ENCODE results near the gene DNASE1.

DNA sequence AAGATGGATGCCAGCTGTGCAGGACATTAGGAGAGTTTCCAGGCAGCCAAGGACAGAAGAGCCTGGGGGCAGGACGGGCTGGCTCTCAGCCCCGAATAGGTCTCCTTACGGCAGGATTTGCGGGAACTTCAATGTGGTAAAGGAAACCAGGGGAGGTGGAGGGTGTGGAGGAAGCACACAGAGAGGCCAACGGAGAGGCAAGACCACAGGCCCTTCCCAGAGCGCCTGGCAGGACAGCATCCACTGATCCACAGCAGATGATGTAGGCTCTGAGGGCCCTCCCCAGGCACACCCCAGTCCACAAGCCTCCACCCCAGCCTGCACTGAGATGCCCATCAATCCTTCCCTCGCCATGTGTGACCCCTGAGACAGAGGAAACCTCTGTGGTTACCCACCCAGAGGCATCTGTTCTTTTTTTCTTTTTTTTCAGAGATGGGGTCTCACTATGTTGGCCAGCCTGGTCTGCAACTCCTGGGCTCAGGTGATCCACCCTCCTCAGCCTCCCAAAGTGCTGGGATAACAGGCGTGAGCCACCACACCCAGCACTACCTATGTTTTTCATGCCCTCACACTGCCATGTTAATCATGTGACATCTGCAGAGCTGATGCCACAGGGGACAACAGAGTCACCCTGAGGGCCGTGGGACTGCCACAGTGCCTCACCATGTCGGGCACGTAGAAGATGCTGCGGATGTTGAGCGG, 19.3 kb downstream of the DNASE1 start:
- TF ChIP-seq, protein P1, sequence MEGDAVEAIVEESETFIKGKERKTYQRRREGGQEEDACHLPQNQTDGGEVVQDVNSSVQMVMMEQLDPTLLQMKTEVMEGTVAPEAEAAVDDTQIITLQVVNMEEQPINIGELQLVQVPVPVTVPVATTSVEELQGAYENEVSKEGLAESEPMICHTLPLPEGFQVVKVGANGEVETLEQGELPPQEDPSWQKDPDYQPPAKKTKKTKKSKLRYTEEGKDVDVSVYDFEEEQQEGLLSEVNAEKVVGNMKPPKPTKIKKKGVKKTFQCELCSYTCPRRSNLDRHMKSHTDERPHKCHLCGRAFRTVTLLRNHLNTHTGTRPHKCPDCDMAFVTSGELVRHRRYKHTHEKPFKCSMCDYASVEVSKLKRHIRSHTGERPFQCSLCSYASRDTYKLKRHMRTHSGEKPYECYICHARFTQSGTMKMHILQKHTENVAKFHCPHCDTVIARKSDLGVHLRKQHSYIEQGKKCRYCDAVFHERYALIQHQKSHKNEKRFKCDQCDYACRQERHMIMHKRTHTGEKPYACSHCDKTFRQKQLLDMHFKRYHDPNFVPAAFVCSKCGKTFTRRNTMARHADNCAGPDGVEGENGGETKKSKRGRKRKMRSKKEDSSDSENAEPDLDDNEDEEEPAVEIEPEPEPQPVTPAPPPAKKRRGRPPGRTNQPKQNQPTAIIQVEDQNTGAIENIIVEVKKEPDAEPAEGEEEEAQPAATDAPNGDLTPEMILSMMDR (IDR thresholded peaks at IDR 0.05): no peak
- TF ChIP-seq POLR2A (IDR thresholded peaks at IDR 0.05): no peak
